SU-DHL-6 (cell line): ENCODE results near the gene RBM19.

Experiments used
- H2AFZ ChIP-seq: fragments of 200-600 bp; sonication (generic); 2 replicates; pipeline ENCODE4 v1.6.1; 2014; ENCODE audit warnings: low read depth, mild to moderate bottlenecking, moderate library complexity, mixed read lengths, antibody characterized with exemption, low read length; ENCODE audit not compliant: severe bottlenecking
- H3F3A ChIP-seq: fragments of 200-600 bp; shearing (Covaris generic); 2 replicates; pipeline ENCODE4 v1.6.0; 2016; ENCODE audit warnings: antibody characterized with exemption, mild to moderate bottlenecking; ENCODE audit not compliant: insufficient read depth
- H3K27ac ChIP-seq: fragments of 200-600 bp; sonication (generic); 2 replicates; pipeline ENCODE4 v1.5.1; 2016; ENCODE audit warnings: low read depth, mild to moderate bottlenecking, low read length, moderate library complexity, mixed read lengths
- H3K27me3 ChIP-seq: fragments of 200-600 bp; sonication (generic), shearing (Covaris generic); 2 replicates; pipeline ENCODE4 v1.6.0; 2014; ENCODE audit warnings: mild to moderate bottlenecking, low read length
- H3K36me3 ChIP-seq: fragments of 200-600 bp; sonication (generic); 2 replicates; pipeline ENCODE4 v1.6.1; 2014; ENCODE audit warnings: mild to moderate bottlenecking, low read length, mixed read lengths
- H3K4me2 ChIP-seq: fragments of 300-600, 200-600 bp; shearing (Covaris generic), sonication (generic); 2 replicates; pipeline ENCODE4 v1.6.0; 2014; ENCODE audit warnings: low read length, low read depth, mild to moderate bottlenecking; ENCODE audit not compliant: poor library complexity, severe bottlenecking
- H3K4me3 ChIP-seq: fragments of 200-600 bp; sonication (generic); 2 replicates; pipeline ENCODE4 v1.5.1; 2014; ENCODE audit warnings: antibody characterized with exemption, low read length, mild to moderate bottlenecking, mixed read lengths; ENCODE audit not compliant: insufficient read depth, poor library complexity, severe bottlenecking
- H3K79me2 ChIP-seq: fragments of 200-600 bp; sonication (generic); 2 replicates; pipeline ENCODE4 v1.6.1; 2014; ENCODE audit warnings: mild to moderate bottlenecking, low read length, moderate library complexity; ENCODE audit not compliant: insufficient read depth
- H3K9ac ChIP-seq: fragments of 200-600 bp; sonication (generic); 2 replicates; pipeline ENCODE4 v1.7.0; 2014; ENCODE audit warnings: mild to moderate bottlenecking, low read length
- H3K9me2 ChIP-seq: fragments of 200-600 bp; sonication (generic); replicated peaks from 2 replicates; pipeline ENCODE4 v1.6.1; 2014; ENCODE audit warnings: low read length; ENCODE audit not compliant: insufficient read depth
- H3K9me3 ChIP-seq: fragments of 200-600 bp; sonication (generic); 2 replicates; pipeline ENCODE4 v1.6.1; 2014; ENCODE audit warnings: low read length, mixed read lengths; ENCODE audit not compliant: insufficient read depth
- H4K20me1 ChIP-seq: fragments of 200-600 bp; sonication (generic); 2 replicates; pipeline ENCODE4 v1.6.1; 2014; ENCODE audit warnings: low read depth, mild to moderate bottlenecking, antibody characterized with exemption, low read length, moderate library complexity, mixed read lengths
- EZH2phosphoT487 ChIP-seq: fragments of 200-600 bp; sonication (generic), shearing (Covaris generic); conservative IDR thresholded peaks from 2 replicates; pipeline ENCODE4 v1.6.1; 2018; ENCODE audit warnings: mild to moderate bottlenecking, antibody characterized with exemption, low read length, moderate library complexity, mixed read lengths
- TF ChIP-seq, protein P1 (sequence below): fragments of 200-600 bp; sonication (generic); IDR thresholded peaks from one replicate; pipeline ENCODE4 v1.5.1; 2017; ENCODE audit warnings: antibody characterized with exemption, mild to moderate bottlenecking, low read length, moderate library complexity; ENCODE audit not compliant: insufficient read depth, poor library complexity, severe bottlenecking

The RBM19 gene

DNA sequence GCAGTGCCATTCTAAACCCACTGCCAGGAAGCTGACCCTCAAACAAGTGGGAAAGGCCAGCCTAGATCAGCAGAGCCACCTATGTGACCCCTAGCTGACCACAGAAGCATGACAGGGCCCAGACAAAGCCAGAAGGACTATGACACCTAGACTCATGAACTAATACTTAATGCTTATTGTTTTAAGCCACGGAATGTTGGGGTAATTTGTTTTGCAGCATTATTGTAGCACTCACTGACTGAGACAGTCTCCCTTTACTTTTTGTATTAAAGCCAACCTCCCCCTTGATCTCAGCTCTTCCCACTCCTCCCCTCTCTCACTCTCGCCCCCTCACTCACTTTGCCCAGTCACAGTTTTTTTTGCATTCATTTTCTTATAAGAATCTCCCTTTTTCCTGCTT lies 186.4 kb downstream of the RBM19 start:
- Histone ChIP-seq H3K36me3 (no peaks in the 10 kb centered on the region), H3K9me3 (no peaks in the 10 kb centered on the region), H3K9ac (no peak overlapping the region), H3K27me3 (no peaks in the 10 kb centered on the region; the same call in 1 of the 2 replicates), H3K4me3 (no peak overlapping the region), H2AFZ (no peak overlapping the region), H3K4me2 (no peak overlapping the region), H4K20me1 (no peaks in the 10 kb centered on the region), H3K79me2 (no peaks in the 10 kb centered on the region), H3F3A (no peaks in the 10 kb centered on the region), H3K9me2 (no peaks in the 10 kb centered on the region), H3K27ac (no peak overlapping the region)
- TF ChIP-seq, protein P1, sequence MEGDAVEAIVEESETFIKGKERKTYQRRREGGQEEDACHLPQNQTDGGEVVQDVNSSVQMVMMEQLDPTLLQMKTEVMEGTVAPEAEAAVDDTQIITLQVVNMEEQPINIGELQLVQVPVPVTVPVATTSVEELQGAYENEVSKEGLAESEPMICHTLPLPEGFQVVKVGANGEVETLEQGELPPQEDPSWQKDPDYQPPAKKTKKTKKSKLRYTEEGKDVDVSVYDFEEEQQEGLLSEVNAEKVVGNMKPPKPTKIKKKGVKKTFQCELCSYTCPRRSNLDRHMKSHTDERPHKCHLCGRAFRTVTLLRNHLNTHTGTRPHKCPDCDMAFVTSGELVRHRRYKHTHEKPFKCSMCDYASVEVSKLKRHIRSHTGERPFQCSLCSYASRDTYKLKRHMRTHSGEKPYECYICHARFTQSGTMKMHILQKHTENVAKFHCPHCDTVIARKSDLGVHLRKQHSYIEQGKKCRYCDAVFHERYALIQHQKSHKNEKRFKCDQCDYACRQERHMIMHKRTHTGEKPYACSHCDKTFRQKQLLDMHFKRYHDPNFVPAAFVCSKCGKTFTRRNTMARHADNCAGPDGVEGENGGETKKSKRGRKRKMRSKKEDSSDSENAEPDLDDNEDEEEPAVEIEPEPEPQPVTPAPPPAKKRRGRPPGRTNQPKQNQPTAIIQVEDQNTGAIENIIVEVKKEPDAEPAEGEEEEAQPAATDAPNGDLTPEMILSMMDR = no peak
- no peak for TF ChIP-seq EZH2phosphoT487

DNA sequence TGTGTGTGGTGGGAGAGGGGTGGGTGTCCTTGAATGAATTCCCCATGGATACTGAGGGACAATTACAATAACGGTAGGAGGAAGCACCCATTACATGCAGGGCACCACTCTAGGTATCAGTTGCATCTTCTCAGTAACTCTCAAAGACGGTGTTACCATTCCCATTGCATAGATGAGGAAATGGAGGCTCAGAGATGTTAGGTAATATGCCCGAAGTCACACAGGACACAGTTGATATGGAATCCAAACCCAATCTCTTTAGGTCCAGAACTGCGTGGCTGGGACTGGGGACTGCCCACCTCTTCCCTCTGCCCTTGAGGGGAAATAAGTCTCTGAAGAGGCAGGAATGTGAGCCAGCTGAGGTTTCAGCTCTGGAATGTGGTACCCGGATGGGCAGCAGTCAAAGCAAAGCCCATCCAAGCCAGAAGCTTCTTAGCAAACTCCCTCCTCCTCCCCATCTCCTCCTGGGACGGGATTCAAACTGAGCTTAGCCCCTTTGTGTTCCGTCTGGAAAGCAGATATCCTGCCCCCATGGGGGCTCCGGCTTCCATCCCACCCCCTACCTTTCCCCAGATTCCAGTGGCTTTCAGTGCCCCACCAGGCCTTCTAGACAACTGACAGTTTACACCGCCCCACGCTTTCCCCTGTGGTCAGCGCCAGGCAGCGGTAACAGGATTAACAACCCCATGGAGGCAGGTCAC lies 187.5 kb downstream of the RBM19 start:
- H4K20me1 ChIP-seq = no peaks in the 10 kb centered on the region
- no peak for TF ChIP-seq EZH2phosphoT487
- TF ChIP-seq, protein P1 = no peak
- no peak overlapping the region for H3K4me2 ChIP-seq
- no peak overlapping the region for H3K4me3 ChIP-seq
- H3K9me3 ChIP-seq = no peaks in the 10 kb centered on the region
- H3K9me2 ChIP-seq = no peaks in the 10 kb centered on the region
- H3K36me3 ChIP-seq = no peaks in the 10 kb centered on the region
- H3K9ac ChIP-seq = no peak overlapping the region
- no peaks in the 10 kb centered on the region for H3K79me2 ChIP-seq
- no peak overlapping the region for H2AFZ ChIP-seq
- H3F3A ChIP-seq = no peaks in the 10 kb centered on the region
- H3K27me3 ChIP-seq = no peaks in the 10 kb centered on the region; the same call in 1 of the 2 replicates
- no peak overlapping the region for H3K27ac ChIP-seq

DNA sequence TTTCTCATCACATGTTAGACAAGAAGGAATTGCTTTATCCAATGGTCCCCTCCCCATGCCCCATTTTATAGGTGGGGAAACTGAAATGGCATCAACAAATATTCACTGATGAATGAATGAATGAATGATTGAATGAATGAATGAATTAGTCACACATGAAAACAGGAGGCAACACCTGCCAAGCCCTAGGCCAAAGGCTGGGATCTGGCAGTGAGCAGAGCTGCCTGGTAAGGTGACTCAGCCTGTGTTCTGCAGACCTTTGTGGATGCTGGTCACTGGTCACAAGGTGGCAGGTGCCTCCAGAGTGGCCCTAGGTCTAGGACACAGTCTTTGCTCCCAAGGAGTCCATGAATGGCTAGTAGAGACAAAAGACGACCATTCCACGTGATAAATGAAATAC lies 188.4 kb downstream of the RBM19 start:
- Histone ChIP-seq H2AFZ (no peak overlapping the region), H3K36me3 (no peaks in the 10 kb centered on the region), H3K4me2 (no peak overlapping the region), H3K9me3 (no peaks in the 10 kb centered on the region), H3K9ac (no peak overlapping the region), H3K79me2 (no peaks in the 10 kb centered on the region), H3K27me3 (no peaks in the 10 kb centered on the region; the same call in 1 of the 2 replicates), H3K27ac (no peak overlapping the region), H3K9me2 (no peaks in the 10 kb centered on the region), H4K20me1 (no peaks in the 10 kb centered on the region), H3K4me3 (no peak overlapping the region), H3F3A (no peaks in the 10 kb centered on the region)
- TF ChIP-seq EZH2phosphoT487 = no peak
- TF ChIP-seq, protein P1 = no peak
